TTC549 (cell line): ENCODE measurements around the gene ZIM2.
A peak's percentile ranks its signal among the peaks of the same experiment; 100 is the strongest.

Source experiments
- FAIRE-seq: peaks from 2 replicates; lab custom pipeline; 2012; peaks lifted over from hg19 to GRCh38; lab: Jason Lieb, UNC

ZIM2 gene

GRCh38 chr19:56806639-56807038 is 33.9 kb downstream of the ZIM2 start:
- FAIRE-seq, result no peak

- FAIRE-seq, result no peak
These were observed 62.2 kb downstream of the ZIM2 start for GRCh38 chr19:56778351-56778750.

- no peak for FAIRE-seq
These were observed 70.9 kb downstream of the ZIM2 start for GRCh38 chr19:56769650-56770049.

GRCh38 chr19:56765137-56765536 is 75.4 kb downstream of the ZIM2 start:
- FAIRE-seq, result no peak

GRCh38 chr19:56764196-56764695 is 76.3 kb downstream of the ZIM2 start:
- no peak for FAIRE-seq

GRCh38 chr19:56760842-56761241 is 79.7 kb downstream of the ZIM2 start:
- FAIRE-seq, result no peak

GRCh38 chr19:56759531-56759930 is 81.0 kb downstream of the ZIM2 start:
- FAIRE-seq, result no peak

- no peak for FAIRE-seq
These were observed 89.4 kb downstream of the ZIM2 start for GRCh38 chr19:56751078-56751489.

- FAIRE-seq, result no peak
These were observed 89.9 kb downstream of the ZIM2 start for GRCh38 chr19:56750658-56751057.

GRCh38 chr19:56748378-56748777 is 92.1 kb downstream of the ZIM2 start:
- FAIRE-seq, result peak; percentile 96

- no peak for FAIRE-seq
These were observed 94.2 kb downstream of the ZIM2 start for GRCh38 chr19:56746367-56746766.

GRCh38 chr19:56740501-56740900 is 100.0 kb downstream of the ZIM2 start:
- no peak for FAIRE-seq

GRCh38 chr19:56736571-56736970 is 104.0 kb downstream of the ZIM2 start:
- FAIRE-seq, result no peak

GRCh38 chr19:56732976-56733375 is 107.5 kb downstream of the ZIM2 start:
- no peak for FAIRE-seq

- no peak for FAIRE-seq
These were observed 112.8 kb downstream of the ZIM2 start for GRCh38 chr19:56727677-56728076.

GRCh38 chr19:56725829-56726424 is 114.6 kb downstream of the ZIM2 start:
- peak; percentile 93 for FAIRE-seq
